ENCODE results near the gene SV2A.

Gene SV2A

GRCh38 chr1:149936170-149936991 is 18.7 kb upstream of the SV2A start, which contains the start of gene MTMR11:
TSS of gene MTMR11 (minus strand) at chr1:149936879. CDS start at chr1:149936647, 232 bp downstream.
- no peak for TF ChIP-seq GATA2 (IDR thresholded peaks at IDR 0.05; ENCODE audit: low read depth, low read length)
- no peak for TF ChIP-seq GATA3 (IDR thresholded peaks at IDR 0.05; ENCODE audit: low read depth, low read length)

GRCh38 chr1:149934356-149934755 is 16.7 kb upstream of the SV2A start:
- TF ChIP-seq GATA3 (IDR thresholded peaks at IDR 0.05; ENCODE audit: low read depth, low read length) (no peak), GATA2 (IDR thresholded peaks at IDR 0.05; ENCODE audit: low read depth, low read length) (no peak)

- TF ChIP-seq GATA3 (IDR thresholded peaks at IDR 0.05; ENCODE audit: low read depth, low read length) (no peak), GATA2 (IDR thresholded peaks at IDR 0.05; ENCODE audit: low read depth, low read length) (no peak)
Measured at GRCh38 chr1:149933208-149933607, 15.6 kb upstream of the SV2A start.

GRCh38 chr1:149932474-149932873 is 14.8 kb upstream of the SV2A start:
- TF ChIP-seq GATA2 (IDR thresholded peaks at IDR 0.05; ENCODE audit: low read depth, low read length) = no peak
- no peak for TF ChIP-seq GATA3 (IDR thresholded peaks at IDR 0.05; ENCODE audit: low read depth, low read length)

- no peak for TF ChIP-seq GATA2 (IDR thresholded peaks at IDR 0.05; ENCODE audit: low read depth, low read length)
- TF ChIP-seq GATA3 (IDR thresholded peaks at IDR 0.05; ENCODE audit: low read depth, low read length) = no peak
Measured at GRCh38 chr1:149931212-149931790, 13.7 kb upstream of the SV2A start.

GRCh38 chr1:149929856-149930255 is 12.2 kb upstream of the SV2A start:
- TF ChIP-seq GATA2 (IDR thresholded peaks at IDR 0.05; ENCODE audit: low read depth, low read length) = no peak
- TF ChIP-seq GATA3 (IDR thresholded peaks at IDR 0.05; ENCODE audit: low read depth, low read length) = no peak

GRCh38 chr1:149928401-149928724 is 10.7 kb upstream of the SV2A start:
- TF ChIP-seq GATA2 (IDR thresholded peaks at IDR 0.05; ENCODE audit: low read depth, low read length) (no peak), GATA3 (IDR thresholded peaks at IDR 0.05; ENCODE audit: low read depth, low read length) (no peak)

GRCh38 chr1:149927563-149928400 is 10.1 kb upstream of the SV2A start, which contains the start of gene SF3B4:
TSS of gene SF3B4 (minus strand) at chr1:149927803. CDS start at chr1:149927759, 44 bp downstream.
- no peak for TF ChIP-seq GATA2 (IDR thresholded peaks at IDR 0.05; ENCODE audit: low read depth, low read length)
- TF ChIP-seq GATA3 (IDR thresholded peaks at IDR 0.05; ENCODE audit: low read depth, low read length) = no peak

- TF ChIP-seq GATA2 (IDR thresholded peaks at IDR 0.05; ENCODE audit: low read depth, low read length) (no peak), GATA3 (IDR thresholded peaks at IDR 0.05; ENCODE audit: low read depth, low read length) (no peak)
Measured at GRCh38 chr1:149927056-149927562, 9.5 kb upstream of the SV2A start.

- no peak for TF ChIP-seq GATA3 (IDR thresholded peaks at IDR 0.05; ENCODE audit: low read depth, low read length)
- TF ChIP-seq GATA2 (IDR thresholded peaks at IDR 0.05; ENCODE audit: low read depth, low read length) = no peak
Measured at GRCh38 chr1:149926296-149926695, 8.7 kb upstream of the SV2A start.

- TF ChIP-seq GATA3 (IDR thresholded peaks at IDR 0.05; ENCODE audit: low read depth, low read length) = no peak
- no peak for TF ChIP-seq GATA2 (IDR thresholded peaks at IDR 0.05; ENCODE audit: low read depth, low read length)
Measured at GRCh38 chr1:149925751-149926150, 8.1 kb upstream of the SV2A start.

GRCh38 chr1:149925345-149925744 is 7.7 kb upstream of the SV2A start:
- TF ChIP-seq GATA3 (IDR thresholded peaks at IDR 0.05; ENCODE audit: low read depth, low read length) = no peak
- no peak for TF ChIP-seq GATA2 (IDR thresholded peaks at IDR 0.05; ENCODE audit: low read depth, low read length)

- no peak for TF ChIP-seq GATA2 (IDR thresholded peaks at IDR 0.05; ENCODE audit: low read depth, low read length)
- no peak for TF ChIP-seq GATA3 (IDR thresholded peaks at IDR 0.05; ENCODE audit: low read depth, low read length)
Measured at GRCh38 chr1:149923626-149924025, 6.0 kb upstream of the SV2A start.

GRCh38 chr1:149916898-149917252 is 769 bp downstream of the SV2A start:
- no peak for TF ChIP-seq GATA2 (IDR thresholded peaks at IDR 0.05; ENCODE audit: low read depth, low read length)
- no peak for TF ChIP-seq GATA3 (IDR thresholded peaks at IDR 0.05; ENCODE audit: low read depth, low read length)
